Right lobe of liver (tissue), 6 donors: ENCODE measurements around the gene TASOR2. TPM values are rescaled to one million over a fixed set of nuclear protein-coding genes. Genes with fewer than 3 reads are reported as not detected.

ENCODE experiments used
- ATAC-seq, 4 donors: fragments of 200-7000 bp; cut with Tn5 transposase; one replicate each; pipeline ENCODE4 v1.9.1; 2020; ENCODE audit warnings: mild to moderate bottlenecking in 4 of 4, moderate library complexity in 4 of 4
- DNase-seq, 3 donors: peaks; one replicate each; pipeline ENCODE4 v3.0.0-alpha.2; 2020
- H3K27ac ChIP-seq, 3 donors: fragments of 200-600 bp; one replicate each; pipeline ENCODE4 v1.8.0; 2022
- H3K27me3 ChIP-seq, 2 donors: fragments of 200-600 bp; one replicate each; pipeline ENCODE4 v1.8.0; 2022
- H3K36me3 ChIP-seq, 4 donors: fragments of 200-600 bp; sonication (generic) in 1 of 4; one replicate each; pipeline versions ENCODE4 v1.5.1 to v1.8.0; 2017 to 2022; ENCODE audit warnings: control low read depth in 1 of 4
- H3K4me1 ChIP-seq, 4 donors: fragments of 200-600 bp; sonication (generic) in 1 of 4; one replicate each; pipeline versions ENCODE4 v1.5.1 to v1.8.0; 2017 to 2022; ENCODE audit warnings: control low read depth in 1 of 4
- H3K4me3 ChIP-seq, 3 donors: fragments of 200-600 bp; one replicate each; pipeline ENCODE4 v1.8.0; 2022
- H3K9me3 ChIP-seq, 4 donors: fragments of 200-600 bp; sonication (generic) in 1 of 4; one replicate each; pipeline versions ENCODE4 v1.5.1 to v1.8.0; 2017 to 2022; ENCODE audit warnings: control low read depth in 1 of 4
- CTCF ChIP-seq, 4 donors: fragments of 200-600 bp in 3 of 4; fragments of 450-650 bp in 1 of 4; IDR thresholded peaks; one replicate each; pipeline versions ENCODE4 v1.5.1 to v1.8.0; 2016 to 2022; ENCODE audit warnings: antibody characterized with exemption in 4 of 4, mild to moderate bottlenecking in 2 of 4
- POLR2A ChIP-seq: fragments of 450-650 bp; IDR thresholded peaks from one replicate; pipeline ENCODE4 v1.6.1; 2017; ENCODE audit warnings: antibody characterized with exemption, mild to moderate bottlenecking
- WGBS: methylation state at CpG from one replicate; pipeline ENCODE4 v1.1.6; 2018; ENCODE audit warnings: low coverage, low lambda C conversion rate; ENCODE audit not compliant: insufficient coverage; ENCODE audit errors: missing lambda C conversion rate; 5-methylcytosine and 5-hydroxymethylcytosine counted together
- intact Hi-C, 2 donors: fragments of 100-400 bp; cut with DNase I; formaldehyde crosslinking; loops; one replicate each; pipeline versions ENCODE4 v1.11.2 to v1.14.1; 2022
- total RNA-seq, 6 experiments: library from RNA; depleted of rRNA in 2 of 6; stranded (reverse); fragments of >200 nt in 2 of 6; fragmentation: NEBNext Ultra II Directional in 3 of 6; extraction: Animal tissue kit (Norgen Biotek cat#: 25700) in 3 of 6; gene quantifications; one replicate each; pipeline versions ENCODE4 v1.1.0 to v1.2.4, GENCODE V29; 2016 to 2023
- donor health status: DM: no; HTN: yes; CAD: no.
- donor health status: DM: no; HTN: no; CAD: no.
- donor health status: DM: no; HTN: no; CAD: no.
- donor health status: DM: no; HTN: yes; CAD: no.
- donor health status: DM: no; HTN: yes; CAD: no.

The TASOR2 gene
- total RNA-seq, 6 experiments from 2014 or later: 19.7 to 53.4 (median 29.6) TPM

- peaks cover 0 to 57% (median 27%) of the 10 kb centered on the region in 4 donors for H3K4me1 ChIP-seq
- DNase-seq (no peak), ATAC-seq (peak in 1 of 4 donors; percentile 3)
- H3K27me3 ChIP-seq: no peaks in the 10 kb centered on the region
- H3K27ac ChIP-seq: peak overlapping the region in 2 of 3 donors; percentile 62 to 84
- no peak overlapping the region for H3K4me3 ChIP-seq
- TF ChIP-seq POLR2A (no peak), CTCF (IDR thresholded peaks at IDR 0.05) (no peak)
- intact Hi-C loops: no loop called here
- H3K9me3 ChIP-seq: no peaks in the 10 kb centered on the region
- 80% methylated on average over 2 of the region's 11 CpGs for WGBS
- peaks cover 0 to 6% (median 2%) of the 10 kb centered on the region in 4 donors for H3K36me3 ChIP-seq
Observed at GRCh38 chr10:5651388-5651764, 33.3 kb upstream of the TASOR2 start.

- H3K4me1 ChIP-seq: peaks cover 0 to 62% (median 29%) of the 10 kb centered on the region in 4 donors
- intact Hi-C loops: no loop called here
- H3K36me3 ChIP-seq: peaks cover 0 to 6% (median 2%) of the 10 kb centered on the region in 4 donors
- WGBS: 97% methylated on average over 5 of the region's 14 CpGs
- TF ChIP-seq POLR2A: no peak
- no peak for TF ChIP-seq CTCF (IDR thresholded peaks at IDR 0.05)
- no peak overlapping the region for H3K4me3 ChIP-seq
- no peaks in the 10 kb centered on the region for H3K9me3 ChIP-seq
- ATAC-seq (no peak), DNase-seq (no peak)
- H3K27ac ChIP-seq: peak overlapping the region; percentile 28 to 87 (median 77)
- H3K27me3 ChIP-seq: no peaks in the 10 kb centered on the region
Observed at GRCh38 chr10:5652746-5653145, 31.9 kb upstream of the TASOR2 start.

- H3K27me3 ChIP-seq: no peaks in the 10 kb centered on the region
- H3K4me3 ChIP-seq: no peak overlapping the region
- intact Hi-C loops: no loop called here
- TF ChIP-seq CTCF (IDR thresholded peaks at IDR 0.05) (no peak), POLR2A (no peak)
- H3K4me1 ChIP-seq: peaks cover 0 to 72% (median 30%) of the 10 kb centered on the region in 4 donors
- 69% methylated on average over 5 of the region's 10 CpGs for WGBS
- DNase-seq (peak in 1 of 3 donors; percentile 43), ATAC-seq (no peak)
- H3K27ac ChIP-seq: peak overlapping the region in 2 of 3 donors; percentile 40 to 87
- H3K36me3 ChIP-seq: peaks cover 0 to 5% (median 1%) of the 10 kb centered on the region in 4 donors
- no peaks in the 10 kb centered on the region for H3K9me3 ChIP-seq
Observed at GRCh38 chr10:5654218-5654755, 30.4 kb upstream of the TASOR2 start.

GRCh38 chr10:5655121-5655520 lies 29.5 kb upstream of the TASOR2 start:
- intact Hi-C loops: no loop called here
- TF ChIP-seq POLR2A (no peak), CTCF (IDR thresholded peaks at IDR 0.05) (no peak)
- Histone ChIP-seq H3K36me3 (peaks cover 0 to 4% (median 1%) of the 10 kb centered on the region in 4 donors), H3K27ac (peak overlapping the region in 2 of 3 donors; percentile 38 to 43), H3K4me3 (no peak overlapping the region), H3K9me3 (no peaks in the 10 kb centered on the region), H3K4me1 (peaks cover 1 to 80% (median 34%) of the 10 kb centered on the region in 4 donors), H3K27me3 (no peaks in the 10 kb centered on the region)
- DNase-seq: peak in 1 of 3 donors; percentile 71
- peak; percentile 5 to 22 (median 8) for ATAC-seq
- WGBS: 0% methylated on average over 1 of the region's 3 CpGs
